Measurements from ENCODE around the gene FILIP1L. TPM values are rescaled to one million over a fixed set of nuclear protein-coding genes. Genes with fewer than 3 reads are reported as not detected.

FILIP1L gene
- total RNA-seq, 4 donors from 2014 or later, result 4.4 to 17.7 (median 13.2) TPM

- no peaks in the 10 kb centered on the region for H3K9me3 ChIP-seq
- H3K36me3 ChIP-seq, result no peaks in the 10 kb centered on the region
- H3K27ac ChIP-seq, result peak overlapping the region in 2 of 3 donors; percentile 33 to 35
- DNase-seq, result no peak
- no peak overlapping the region for H3K4me3 ChIP-seq (replicated peaks in 1 of 3)
- intact Hi-C loops (cut with DNase I), result no loop called here
- TF ChIP-seq CTCF (IDR thresholded peaks at IDR 0.05) (no peak), POLR2A (IDR thresholded peaks at IDR 0.05) (no peak)
- 89 to 93% methylated on average over 4 of the region's 4 CpGs for WGBS, 2 donors
- peaks cover 10 to 15% of the 10 kb centered on the region in 2 donors for H3K4me1 ChIP-seq
- H3K27me3 ChIP-seq, result no peaks in the 10 kb centered on the region
Measured at GRCh38 chr3:100075851-100076730, 38.2 kb downstream of the FILIP1L start.

GRCh38 chr3:100075196-100075595 is 39.1 kb downstream of the FILIP1L start:
- H3K27me3 ChIP-seq, result no peaks in the 10 kb centered on the region
- H3K4me1 ChIP-seq, result peaks cover 10 to 15% of the 10 kb centered on the region in 2 donors

GRCh38 chr3:100073714-100074307 is 40.5 kb downstream of the FILIP1L start:
- H3K4me1 ChIP-seq, result peaks cover 10 to 27% of the 10 kb centered on the region in 2 donors
- intact Hi-C loops (cut with DNase I), result no loop called here
- WGBS, 2 donors, result 58 to 64% methylated on average over 10 of the region's 10 CpGs

More at GRCh38 chr3:100075196-100075595, 39.1 kb downstream of the FILIP1L start:
- Histone ChIP-seq H3K36me3 (no peaks in the 10 kb centered on the region), H3K9me3 (no peaks in the 10 kb centered on the region), H3K27ac (no peak overlapping the region), H3K4me3 (replicated peaks in 1 of 3) (no peak overlapping the region)
- WGBS, 2 donors, result 90 to 95% methylated on average over 4 of the region's 4 CpGs
- no peak for DNase-seq
- no peak for TF ChIP-seq POLR2A (IDR thresholded peaks at IDR 0.05)
- intact Hi-C loops (cut with DNase I), result no loop called here

GRCh38 chr3:100073049-100073713 is 41.1 kb downstream of the FILIP1L start:
- Histone ChIP-seq H3K4me3 (replicated peaks in 1 of 3) (no peak overlapping the region), H3K4me1 (peaks cover 10 to 28% of the 10 kb centered on the region in 2 donors), H3K9me3 (no peaks in the 10 kb centered on the region), H3K27ac (peak overlapping the region in 1 of 3 donors; percentile 5), H3K36me3 (no peaks in the 10 kb centered on the region), H3K27me3 (no peaks in the 10 kb centered on the region)
- TF ChIP-seq CTCF (IDR thresholded peaks at IDR 0.05) (no peak), POLR2A (IDR thresholded peaks at IDR 0.05) (no peak)
- no peak for DNase-seq
- intact Hi-C loops (cut with DNase I), result no loop called here
- WGBS, 2 donors, result 76 to 89% methylated on average over 1 of the region's 1 CpG

More at GRCh38 chr3:100073714-100074307, 40.5 kb downstream of the FILIP1L start:
- DNase-seq, result no peak
- H3K36me3 ChIP-seq, result no peaks in the 10 kb centered on the region
- H3K9me3 ChIP-seq, result no peaks in the 10 kb centered on the region
- TF ChIP-seq POLR2A (IDR thresholded peaks at IDR 0.05) (no peak), CTCF (IDR thresholded peaks at IDR 0.05) (no peak)
- H3K27ac ChIP-seq, result peak overlapping the region; percentile 2 to 8 (median 5)
- H3K4me3 ChIP-seq (replicated peaks in 1 of 3), result no peak overlapping the region
- no peaks in the 10 kb centered on the region for H3K27me3 ChIP-seq

GRCh38 chr3:100072326-100073048 is 41.8 kb downstream of the FILIP1L start:
- H3K4me1 ChIP-seq, result peaks cover 10 to 27% of the 10 kb centered on the region in 2 donors
- intact Hi-C loops (cut with DNase I), result no loop called here
- H3K27ac ChIP-seq, result no peak overlapping the region

More at GRCh38 chr3:100072326-100073048, 41.8 kb downstream of the FILIP1L start:
- WGBS, 2 donors, result 95% methylated on average over 3 of the region's 3 CpGs
- H3K4me3 ChIP-seq (replicated peaks in 1 of 3), result no peak overlapping the region
- no peaks in the 10 kb centered on the region for H3K9me3 ChIP-seq
- H3K27me3 ChIP-seq, result no peaks in the 10 kb centered on the region
- DNase-seq, result no peak
- no peaks in the 10 kb centered on the region for H3K36me3 ChIP-seq
- TF ChIP-seq CTCF (IDR thresholded peaks at IDR 0.05) (no peak), POLR2A (IDR thresholded peaks at IDR 0.05) (no peak)

Data from thyroid gland (tissue), 4 donors.